ENCODE data around the gene MYO18A. TPM values are rescaled to one million over a fixed set of nuclear protein-coding genes. Genes with fewer than 3 reads are reported as not detected.
"Not testable (repeated sequence)": the region's sequence is repeated elsewhere in the genome, so short reads cannot be mapped to it uniquely, and the experiment has no call there.

The MYO18A gene
- polyA plus RNA-seq, 1 donor = 292 TPM

- DNase-seq (ENCODE audit: low read depth) = no peak
Measured at GRCh38 chr17:29102741-29103181, 77.4 kb downstream of the MYO18A start.

- DNase-seq (ENCODE audit: low read depth) = no peak
Measured at GRCh38 chr17:29102046-29102445, 78.2 kb downstream of the MYO18A start.

- no peak for DNase-seq (ENCODE audit: low read depth)
Measured at GRCh38 chr17:29100296-29100695, 79.9 kb downstream of the MYO18A start.

- DNase-seq (ENCODE audit: low read depth) = no peak
Measured at GRCh38 chr17:29099527-29099926, 80.7 kb downstream of the MYO18A start.

GRCh38 chr17:29096094-29096493, 84.1 kb downstream of the MYO18A start:
- DNase-seq (ENCODE audit: low read depth) = no peak

- no peak for DNase-seq (ENCODE audit: low read depth)
Measured at GRCh38 chr17:29095439-29095838, 84.8 kb downstream of the MYO18A start.

GRCh38 chr17:29094101-29094708, 86.0 kb downstream of the MYO18A start:
- no peak for DNase-seq (ENCODE audit: low read depth)

- DNase-seq (ENCODE audit: low read depth) = no peak
Measured at GRCh38 chr17:29093090-29093871, 86.9 kb downstream of the MYO18A start.

GRCh38 chr17:29091606-29092289, 88.5 kb downstream of the MYO18A start:
- DNase-seq (ENCODE audit: low read depth) = no peak

- DNase-seq (ENCODE audit: low read depth) = no peak
Measured at GRCh38 chr17:29090750-29091605, 89.2 kb downstream of the MYO18A start.

- no peak for DNase-seq (ENCODE audit: low read depth)
Measured at GRCh38 chr17:29090108-29090507, 90.1 kb downstream of the MYO18A start.

- no peak for DNase-seq (ENCODE audit: low read depth)
Measured at GRCh38 chr17:29089601-29090044, 90.6 kb downstream of the MYO18A start.

GRCh38 chr17:29088782-29089181, 91.4 kb downstream of the MYO18A start:
- DNase-seq (ENCODE audit: low read depth) = not testable (repeated sequence)

- no peak for DNase-seq (ENCODE audit: low read depth)
Measured at GRCh38 chr17:29086628-29087332, 93.4 kb downstream of the MYO18A start.

- DNase-seq (ENCODE audit: low read depth) = no peak
Measured at GRCh38 chr17:29085223-29085622, 95.0 kb downstream of the MYO18A start.

- no peak for DNase-seq (ENCODE audit: low read depth)
Measured at GRCh38 chr17:29084541-29085146, 95.6 kb downstream of the MYO18A start.

GRCh38 chr17:29080965-29081364, 99.2 kb downstream of the MYO18A start:
- no peak for DNase-seq (ENCODE audit: low read depth)

- no peak for DNase-seq (ENCODE audit: low read depth)
Measured at GRCh38 chr17:29080323-29080722, 99.9 kb downstream of the MYO18A start.

GRCh38 chr17:29079887-29080286, 100.3 kb downstream of the MYO18A start:
- DNase-seq (ENCODE audit: low read depth) = no peak

- no peak for DNase-seq (ENCODE audit: low read depth)
Measured at GRCh38 chr17:29079433-29079832, 100.8 kb downstream of the MYO18A start.

Data from forelimb muscle (tissue), 1 donor.